GM23338 (cell line): Measurements from ENCODE around the gene MECP2. TPM values are rescaled to one million over a fixed set of nuclear protein-coding genes. Genes with fewer than 3 reads are reported as not detected.

Source experiments
- ATAC-seq: fragments of 200-7000 bp; cut with Tn5 transposase; 3 replicates; pipeline ENCODE4 v1.9.1; 2020
- DNase-seq: peaks from one replicate; pipeline ENCODE4 v3.0.0-alpha.2; 2015; ENCODE audit warnings: low spot score
- H2AFZ ChIP-seq: fragments of 200-600 bp; sonication (generic); 2 replicates; pipeline ENCODE4 v1.8.0; 2016; ENCODE audit warnings: antibody characterized with exemption, mild to moderate bottlenecking, moderate library complexity
- H3F3A ChIP-seq: fragments of 200-600 bp; sonication (generic); replicated peaks from 2 replicates; pipeline ENCODE4 v1.8.0; 2017; ENCODE audit warnings: antibody characterized with exemption, mixed run types, low read depth
- H3K27ac ChIP-seq: fragments of 200-600 bp; sonication (generic); 2 replicates; pipeline ENCODE4 v1.6.1; 2016; ENCODE audit warnings: low read depth
- H3K27me3 ChIP-seq: fragments of 200-600 bp; sonication (generic); 2 replicates; pipeline ENCODE4 v1.8.0; 2016; ENCODE audit warnings: mild to moderate bottlenecking, mixed run types, moderate library complexity; ENCODE audit not compliant: insufficient read depth
- H3K36me3 ChIP-seq: fragments of 200-600 bp; sonication (generic); 2 replicates; pipeline ENCODE4 v1.8.0; 2016; ENCODE audit warnings: mild to moderate bottlenecking; ENCODE audit not compliant: insufficient read depth
- H3K4me1 ChIP-seq: fragments of 200-600 bp; sonication (generic); 2 replicates; pipeline ENCODE4 v1.8.0; 2016; ENCODE audit warnings: mild to moderate bottlenecking, moderate library complexity; ENCODE audit not compliant: insufficient read depth
- H3K4me2 ChIP-seq: fragments of 200-600 bp; sonication (generic); 2 replicates; pipeline ENCODE4 v1.7.1; 2017; ENCODE audit warnings: mixed run types
- H3K4me3 ChIP-seq: fragments of 200-600 bp; sonication (generic); 2 replicates; pipeline ENCODE4 v1.6.1; 2016; ENCODE audit warnings: mixed run types
- H3K79me2 ChIP-seq: fragments of 200-600 bp; sonication (generic); replicated peaks from 2 replicates; pipeline ENCODE4 v1.8.0; 2017; ENCODE audit warnings: mild to moderate bottlenecking; ENCODE audit not compliant: insufficient read depth
- H3K9me2 ChIP-seq: fragments of 200-600 bp; sonication (generic); 2 replicates; pipeline ENCODE4 v1.8.0; 2017; ENCODE audit not compliant: insufficient read depth
- H4K20me1 ChIP-seq: fragments of 200-600 bp; sonication (generic); replicated peaks from 2 replicates; pipeline ENCODE4 v1.8.0; 2017; ENCODE audit warnings: mild to moderate bottlenecking; ENCODE audit not compliant: insufficient read depth
- H3K27ac Mint-ChIP-seq: 2 replicates; pipeline ENCODE4 v1.8.0; 2020; ENCODE audit warnings: inconsistent platforms, mild to moderate bottlenecking, moderate library complexity, mixed read lengths
- H3K27me3 Mint-ChIP-seq: 3 replicates; pipeline ENCODE4 v1.8.0; 2022; ENCODE audit warnings: low read depth, mild to moderate bottlenecking, moderate library complexity, mixed read lengths, inconsistent platforms; ENCODE audit not compliant: insufficient read depth, poor library complexity
- H3K36me3 Mint-ChIP-seq: 3 replicates; pipeline ENCODE4 v1.8.0; 2021; ENCODE audit warnings: low read depth, mild to moderate bottlenecking, inconsistent platforms, moderate library complexity, mixed read lengths
- H3K4me1 Mint-ChIP-seq: 3 replicates; pipeline ENCODE4 v1.8.0; 2020; ENCODE audit warnings: mild to moderate bottlenecking, inconsistent platforms, mixed read lengths
- H3K4me3 Mint-ChIP-seq: 3 replicates; pipeline ENCODE4 v1.8.0; 2021; ENCODE audit warnings: moderate library complexity, mild to moderate bottlenecking, inconsistent platforms, mixed read lengths
- H3K9me3 Mint-ChIP-seq: 3 replicates; pipeline ENCODE4 v1.8.0; 2020; ENCODE audit warnings: moderate library complexity, mild to moderate bottlenecking, inconsistent platforms, mixed read lengths
- CTCF ChIP-seq, 2 experiments: fragments of 200-600 bp in 1 of 2; sonication (generic) in 1 of 2; conservative IDR thresholded peaks; 2 replicates each; pipeline versions ENCODE4 v1.5.1 to v1.6.1; 2016 to 2017; ENCODE audit warnings: antibody characterized with exemption in 2 of 2, low read depth in 2 of 2, mild to moderate bottlenecking in 2 of 2, moderate library complexity in 1 of 2
- EZH2 ChIP-seq: fragments of 200-600 bp; sonication (generic); IDR thresholded peaks from one replicate; pipeline ENCODE4 v1.8.0; 2017; ENCODE audit warnings: antibody characterized with exemption, mild to moderate bottlenecking, low read depth; ENCODE audit not compliant: unreplicated experiment
- JUNB ChIP-seq: IDR thresholded peaks from one replicate; pipeline ENCODE4 v1.6.1; 2016; ENCODE audit warnings: antibody characterized with exemption; ENCODE audit not compliant: unreplicated experiment
- NANOG ChIP-seq: IDR thresholded peaks from 2 replicates; pipeline ENCODE4 v1.6.1; 2016; ENCODE audit warnings: antibody characterized with exemption, borderline replicate concordance
- POLR2AphosphoS5 ChIP-seq: IDR thresholded peaks from 2 replicates; pipeline ENCODE4 v1.6.1; 2016; ENCODE audit warnings: antibody characterized with exemption, low read depth
- STAT1 ChIP-seq: IDR thresholded peaks from one replicate; pipeline ENCODE4 v1.6.1; 2016; ENCODE audit warnings: antibody characterized with exemption; ENCODE audit not compliant: unreplicated experiment
- ZNF114 ChIP-seq: fragments of 250-450 bp; sonication (Bioruptor Pico); IDR thresholded peaks from 2 replicates; pipeline ENCODE4 v1.5.0; 2020; ENCODE audit warnings: mild to moderate bottlenecking, moderate library complexity
- ZNF331 ChIP-seq: fragments of 250-450 bp; sonication (Bioruptor Pico); IDR thresholded peaks from 2 replicates; pipeline ENCODE4 v1.5.0; 2020; ENCODE audit warnings: low read depth, mild to moderate bottlenecking, moderate library complexity
- polyA plus RNA-seq: library from polyadenylated mRNA; unstranded; fragments of >200 nt; fragmentation: Nextera tagmentation; extraction: Ambion mirVana; gene quantifications from 2 replicates; pipeline ENCODE4 v1.2.1, GENCODE V29; 2016
- total RNA-seq: library from RNA; depleted of rRNA; stranded (reverse); fragments of >200 nt; shearing (Covaris generic); gene quantifications from 2 replicates; pipeline ENCODE4 v1.2.3, GENCODE V29; 2014
- TF ChIP-seq, protein P1 (sequence below): IDR thresholded peaks from 2 replicates; pipeline ENCODE4 v1.6.1; 2016; ENCODE audit warnings: antibody characterized with exemption
- TF ChIP-seq, protein P2 (sequence below): fragments of 250-450 bp; sonication (Bioruptor Pico); IDR thresholded peaks from 2 replicates; pipeline ENCODE4 v1.5.0; 2020; ENCODE audit warnings: mild to moderate bottlenecking, moderate library complexity

Gene MECP2
- total and polyA plus RNA-seq, 2 experiments from 2014 or later = 27.7 to 32.7 TPM

DNA sequence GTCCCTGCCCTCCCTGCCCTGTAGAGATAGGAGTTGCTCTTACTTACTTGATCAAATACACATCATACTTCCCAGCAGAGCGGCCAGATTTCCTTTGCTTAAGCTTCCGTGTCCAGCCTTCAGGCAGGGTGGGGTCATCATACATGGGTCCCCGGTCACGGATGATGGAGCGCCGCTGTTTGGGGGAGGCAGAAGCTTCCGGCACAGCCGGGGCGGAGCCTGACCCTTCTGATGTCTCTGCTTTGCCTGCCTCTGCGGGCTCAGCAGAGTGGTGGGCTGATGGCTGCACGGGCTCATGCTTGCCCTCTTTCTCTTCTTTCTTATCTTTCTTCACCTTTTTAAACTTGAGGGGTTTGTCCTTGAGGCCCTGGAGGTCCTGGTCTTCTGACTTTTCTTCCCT, 65.4 kb downstream of the MECP2 start:
- Histone ChIP-seq H4K20me1 (no peaks in the 10 kb centered on the region), H3F3A (no peaks in the 10 kb centered on the region), H3K27ac (no peak overlapping the region), H3K4me1 (peaks cover 6% of the 10 kb centered on the region; the same call in 1 of the 2 replicates), H3K9me2 (no peaks in the 10 kb centered on the region), H3K36me3 (no peaks in the 10 kb centered on the region), H3K79me2 (peaks cover 19% of the 10 kb centered on the region; the same call in 1 of the 2 replicates), H3K4me2 (no peak overlapping the region), H3K27me3 (no peaks in the 10 kb centered on the region), H2AFZ (no peak overlapping the region), H3K4me3 (no peak overlapping the region)
- no peak for DNase-seq
- TF ChIP-seq CTCF (conservative IDR thresholded peaks at IDR 0.05; ENCODE audit: low read depth in 2 of 2) (no peak), ZNF331 (CRISPR knock-in tag) (no peak), POLR2AphosphoS5 (no peak), JUNB (no peak), NANOG (no peak), STAT1 (no peak), ZNF114 (CRISPR knock-in tag) (no peak), EZH2 (no peak)
- TF ChIP-seq, protein P1, sequence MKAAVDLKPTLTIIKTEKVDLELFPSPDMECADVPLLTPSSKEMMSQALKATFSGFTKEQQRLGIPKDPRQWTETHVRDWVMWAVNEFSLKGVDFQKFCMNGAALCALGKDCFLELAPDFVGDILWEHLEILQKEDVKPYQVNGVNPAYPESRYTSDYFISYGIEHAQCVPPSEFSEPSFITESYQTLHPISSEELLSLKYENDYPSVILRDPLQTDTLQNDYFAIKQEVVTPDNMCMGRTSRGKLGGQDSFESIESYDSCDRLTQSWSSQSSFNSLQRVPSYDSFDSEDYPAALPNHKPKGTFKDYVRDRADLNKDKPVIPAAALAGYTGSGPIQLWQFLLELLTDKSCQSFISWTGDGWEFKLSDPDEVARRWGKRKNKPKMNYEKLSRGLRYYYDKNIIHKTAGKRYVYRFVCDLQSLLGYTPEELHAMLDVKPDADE = no peak
- TF ChIP-seq, protein P2, sequence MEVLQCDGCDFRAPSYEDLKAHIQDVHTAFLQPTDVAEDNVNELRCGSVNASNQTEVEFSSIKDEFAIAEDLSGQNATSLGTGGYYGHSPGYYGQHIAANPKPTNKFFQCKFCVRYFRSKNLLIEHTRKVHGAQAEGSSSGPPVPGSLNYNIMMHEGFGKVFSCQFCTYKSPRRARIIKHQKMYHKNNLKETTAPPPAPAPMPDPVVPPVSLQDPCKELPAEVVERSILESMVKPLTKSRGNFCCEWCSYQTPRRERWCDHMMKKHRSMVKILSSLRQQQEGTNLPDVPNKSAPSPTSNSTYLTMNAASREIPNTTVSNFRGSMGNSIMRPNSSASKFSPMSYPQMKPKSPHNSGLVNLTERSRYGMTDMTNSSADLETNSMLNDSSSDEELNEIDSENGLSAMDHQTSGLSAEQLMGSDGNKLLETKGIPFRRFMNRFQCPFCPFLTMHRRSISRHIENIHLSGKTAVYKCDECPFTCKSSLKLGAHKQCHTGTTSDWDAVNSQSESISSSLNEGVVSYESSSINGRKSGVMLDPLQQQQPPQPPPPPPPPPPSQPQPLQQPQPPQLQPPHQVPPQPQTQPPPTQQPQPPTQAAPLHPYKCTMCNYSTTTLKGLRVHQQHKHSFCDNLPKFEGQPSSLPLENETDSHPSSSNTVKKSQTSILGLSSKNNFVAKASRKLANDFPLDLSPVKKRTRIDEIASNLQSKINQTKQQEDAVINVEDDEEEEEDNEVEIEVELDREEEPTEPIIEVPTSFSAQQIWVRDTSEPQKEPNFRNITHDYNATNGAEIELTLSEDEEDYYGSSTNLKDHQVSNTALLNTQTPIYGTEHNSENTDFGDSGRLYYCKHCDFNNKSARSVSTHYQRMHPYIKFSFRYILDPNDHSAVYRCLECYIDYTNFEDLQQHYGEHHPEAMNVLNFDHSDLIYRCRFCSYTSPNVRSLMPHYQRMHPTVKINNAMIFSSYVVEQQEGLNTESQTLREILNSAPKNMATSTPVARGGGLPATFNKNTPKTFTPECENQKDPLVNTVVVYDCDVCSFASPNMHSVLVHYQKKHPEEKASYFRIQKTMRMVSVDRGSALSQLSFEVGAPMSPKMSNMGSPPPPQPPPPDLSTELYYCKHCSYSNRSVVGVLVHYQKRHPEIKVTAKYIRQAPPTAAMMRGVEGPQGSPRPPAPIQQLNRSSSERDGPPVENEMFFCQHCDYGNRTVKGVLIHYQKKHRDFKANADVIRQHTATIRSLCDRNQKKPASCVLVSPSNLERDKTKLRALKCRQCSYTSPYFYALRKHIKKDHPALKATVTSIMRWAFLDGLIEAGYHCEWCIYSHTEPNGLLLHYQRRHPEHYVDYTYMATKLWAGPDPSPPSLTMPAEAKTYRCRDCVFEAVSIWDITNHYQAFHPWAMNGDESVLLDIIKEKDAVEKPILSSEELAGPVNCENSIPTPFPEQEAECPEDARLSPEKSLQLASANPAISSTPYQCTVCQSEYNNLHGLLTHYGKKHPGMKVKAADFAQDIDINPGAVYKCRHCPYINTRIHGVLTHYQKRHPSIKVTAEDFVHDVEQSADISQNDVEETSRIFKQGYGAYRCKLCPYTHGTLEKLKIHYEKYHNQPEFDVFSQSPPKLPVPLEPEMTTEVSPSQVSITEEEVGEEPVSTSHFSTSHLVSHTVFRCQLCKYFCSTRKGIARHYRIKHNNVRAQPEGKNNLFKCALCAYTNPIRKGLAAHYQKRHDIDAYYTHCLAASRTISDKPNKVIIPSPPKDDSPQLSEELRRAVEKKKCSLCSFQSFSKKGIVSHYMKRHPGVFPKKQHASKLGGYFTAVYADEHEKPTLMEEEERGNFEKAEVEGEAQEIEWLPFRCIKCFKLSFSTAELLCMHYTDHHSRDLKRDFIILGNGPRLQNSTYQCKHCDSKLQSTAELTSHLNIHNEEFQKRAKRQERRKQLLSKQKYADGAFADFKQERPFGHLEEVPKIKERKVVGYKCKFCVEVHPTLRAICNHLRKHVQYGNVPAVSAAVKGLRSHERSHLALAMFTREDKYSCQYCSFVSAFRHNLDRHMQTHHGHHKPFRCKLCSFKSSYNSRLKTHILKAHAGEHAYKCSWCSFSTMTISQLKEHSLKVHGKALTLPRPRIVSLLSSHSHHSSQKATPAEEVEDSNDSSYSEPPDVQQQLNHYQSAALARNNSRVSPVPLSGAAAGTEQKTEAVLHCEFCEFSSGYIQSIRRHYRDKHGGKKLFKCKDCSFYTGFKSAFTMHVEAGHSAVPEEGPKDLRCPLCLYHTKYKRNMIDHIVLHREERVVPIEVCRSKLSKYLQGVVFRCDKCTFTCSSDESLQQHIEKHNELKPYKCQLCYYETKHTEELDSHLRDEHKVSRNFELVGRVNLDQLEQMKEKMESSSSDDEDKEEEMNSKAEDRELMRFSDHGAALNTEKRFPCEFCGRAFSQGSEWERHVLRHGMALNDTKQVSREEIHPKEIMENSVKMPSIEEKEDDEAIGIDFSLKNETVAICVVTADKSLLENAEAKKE (CRISPR knock-in tag) = no peak
- H3K36me3 Mint-ChIP-seq = peaks cover 25% of the 10 kb centered on the region; the same call in 2 of the 3 replicates
- H3K27ac Mint-ChIP-seq = peak overlapping the region; percentile 28; the same call in 1 of the 2 replicates
- H3K27me3 Mint-ChIP-seq = peaks cover 13% of the 10 kb centered on the region
- no peak for ATAC-seq
- H3K4me3 Mint-ChIP-seq = no peak overlapping the region
- peaks cover 40% of the 10 kb centered on the region for H3K4me1 Mint-ChIP-seq
- H3K9me3 Mint-ChIP-seq = no peaks in the 10 kb centered on the region
